Mesenchymal stem cell (in vitro differentiated cells and primary cell): ENCODE data around the gene PIF1.

ENCODE experiments used
- DNase-seq: peaks from one replicate; pipeline ENCODE4 v3.0.0-alpha.2; 2013
- H2AFZ ChIP-seq: one replicate; pipeline ENCODE4 v1.6.1; 2013; ENCODE audit warnings: low read depth, mild to moderate bottlenecking, control low read depth, inconsistent platforms, low read length, moderate library complexity
- H2AK5ac ChIP-seq: 2 replicates; pipeline ENCODE4 v1.6.1; 2013; ENCODE audit warnings: low read length, moderate library complexity, mild to moderate bottlenecking, inconsistent platforms; ENCODE audit not compliant: severe bottlenecking
- H2BK120ac ChIP-seq: one replicate; pipeline ENCODE4 v1.6.1; 2013; ENCODE audit warnings: low read depth, mild to moderate bottlenecking, inconsistent platforms, low read length, moderate library complexity
- H2BK12ac ChIP-seq, 2 experiments: one replicate each; pipeline ENCODE4 v1.6.1; 2013; ENCODE audit warnings: inconsistent platforms in 2 of 2, low read length in 2 of 2, mild to moderate bottlenecking in 2 of 2, moderate library complexity in 2 of 2, control low read depth in 1 of 2
- H2BK15ac ChIP-seq: one replicate; pipeline ENCODE4 v1.6.1; 2013; ENCODE audit warnings: mild to moderate bottlenecking, low read depth, inconsistent platforms; ENCODE audit not compliant: poor library complexity, severe bottlenecking
- H2BK5ac ChIP-seq: 2 replicates; pipeline ENCODE4 v1.6.1; 2013; ENCODE audit warnings: low read depth, mild to moderate bottlenecking, low read length, control low read depth, inconsistent platforms; ENCODE audit not compliant: poor library complexity, severe bottlenecking
- H3K14ac ChIP-seq, 2 experiments: one replicate each; pipeline ENCODE4 v1.6.1; 2013; ENCODE audit warnings: inconsistent platforms in 2 of 2, low read length in 2 of 2, control low read depth in 1 of 2, mild to moderate bottlenecking in 1 of 2, moderate library complexity in 1 of 2
- H3K18ac ChIP-seq, 2 experiments: one replicate each; pipeline ENCODE4 v1.6.1; 2013; ENCODE audit warnings: inconsistent platforms in 2 of 2, low read length in 2 of 2, control low read depth in 1 of 2, low read depth in 1 of 2, mild to moderate bottlenecking in 1 of 2
- H3K23ac ChIP-seq, 2 experiments: one replicate each; pipeline ENCODE4 v1.6.1; 2013; ENCODE audit warnings: inconsistent platforms in 2 of 2, low read length in 2 of 2, mild to moderate bottlenecking in 2 of 2, moderate library complexity in 2 of 2, control low read depth in 1 of 2
- H3K27ac ChIP-seq: 2 replicates; pipeline ENCODE4 v1.5.1; 2013; ENCODE audit warnings: mild to moderate bottlenecking, moderate library complexity, low read length, control low read depth, inconsistent platforms; ENCODE audit not compliant: poor library complexity, severe bottlenecking
- H3K27me3 ChIP-seq, 2 experiments: 2 replicates each; pipeline versions ENCODE4 v1.6.1 to v1.7.0; 2013; ENCODE audit warnings: low read length in 2 of 2, mild to moderate bottlenecking in 2 of 2, moderate library complexity in 2 of 2, control low read depth in 1 of 2, inconsistent platforms in 1 of 2; ENCODE audit not compliant: control insufficient read depth in 1 of 2, insufficient read depth in 1 of 2
- H3K36me3 ChIP-seq, 2 experiments: 2 replicates each; pipeline versions ENCODE4 v1.6.1 to v1.7.0; 2013; ENCODE audit warnings: low read length in 2 of 2, control low read depth in 1 of 2, inconsistent platforms in 1 of 2, low read depth in 1 of 2, mild to moderate bottlenecking in 1 of 2; ENCODE audit not compliant: insufficient read depth in 2 of 2, control insufficient read depth in 1 of 2
- H3K4ac ChIP-seq, 2 experiments: one replicate each; pipeline ENCODE4 v1.6.1; 2013; ENCODE audit warnings: inconsistent platforms in 2 of 2, low read length in 2 of 2, mild to moderate bottlenecking in 2 of 2, moderate library complexity in 2 of 2, control low read depth in 1 of 2, low read depth in 1 of 2
- H3K4me1 ChIP-seq: 2 replicates; pipeline ENCODE4 v1.6.1; 2013; ENCODE audit warnings: low read depth, low read length, control low read depth; ENCODE audit not compliant: control insufficient read depth, insufficient read depth
- H3K4me2 ChIP-seq: 2 replicates; pipeline ENCODE4 v1.6.1; 2013; ENCODE audit warnings: low read length, mild to moderate bottlenecking, inconsistent platforms; ENCODE audit not compliant: poor library complexity, severe bottlenecking
- H3K4me3 ChIP-seq, 2 experiments: 2 replicates each; pipeline versions ENCODE4 v1.5.1 to v1.7.0; 2013; ENCODE audit warnings: low read length in 2 of 2, mild to moderate bottlenecking in 2 of 2, control low read depth in 1 of 2, low read depth in 1 of 2; ENCODE audit not compliant: insufficient read depth in 1 of 2
- H3K79me1 ChIP-seq: replicated peaks from 2 replicates; pipeline ENCODE4 v1.6.1; 2013; ENCODE audit warnings: mild to moderate bottlenecking, control low read depth, low read length, inconsistent platforms; ENCODE audit not compliant: poor library complexity, severe bottlenecking
- H3K9ac ChIP-seq: 2 replicates; pipeline ENCODE4 v1.7.0; 2013; ENCODE audit warnings: mild to moderate bottlenecking, low read length, moderate library complexity
- H3K9me3 ChIP-seq: 2 replicates; pipeline ENCODE4 v1.7.0; 2013; ENCODE audit warnings: mild to moderate bottlenecking, low read length; ENCODE audit not compliant: control insufficient read depth
- H4K8ac ChIP-seq: one replicate; pipeline ENCODE4 v1.6.1; 2013; ENCODE audit warnings: inconsistent platforms, mild to moderate bottlenecking, low read length, moderate library complexity
- H4K91ac ChIP-seq: one replicate; pipeline ENCODE4 v1.6.1; 2013; ENCODE audit warnings: mild to moderate bottlenecking, low read length, inconsistent platforms
- WGBS: methylation state at CpG from one replicate; pipeline ENCODE4 v1.1.7; 2013; ENCODE audit warnings: mixed read lengths; 5-methylcytosine and 5-hydroxymethylcytosine counted together

The PIF1 gene

DNA sequence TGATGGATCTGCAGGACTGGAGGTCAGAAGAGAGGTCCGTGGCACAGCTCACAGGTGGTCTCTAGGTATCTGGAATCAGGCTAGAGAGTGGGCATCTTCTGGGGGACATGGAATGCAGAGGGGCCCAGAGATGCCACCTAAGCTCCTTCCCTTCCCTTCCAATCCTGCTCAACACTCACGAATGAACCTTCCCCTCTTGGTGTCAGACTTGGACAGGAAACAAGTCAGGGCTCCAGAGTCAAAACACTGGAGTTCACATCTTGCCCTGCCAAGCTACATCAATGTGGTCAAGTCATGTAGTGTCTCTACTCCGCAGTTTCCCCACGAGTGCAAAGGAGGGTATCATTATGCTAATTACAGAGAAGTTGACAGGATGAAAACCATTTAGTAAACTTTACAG, 34.0 kb downstream of the PIF1 start:
- H2BK5ac ChIP-seq: no peak overlapping the region
- no peaks in the 10 kb centered on the region for H3K4me1 ChIP-seq
- no peak overlapping the region for H2BK15ac ChIP-seq
- H3K4me3 ChIP-seq: no peak overlapping the region
- H3K14ac ChIP-seq: no peak overlapping the region
- no peak overlapping the region for H4K91ac ChIP-seq
- H2AK5ac ChIP-seq: no peak overlapping the region
- H3K9ac ChIP-seq: no peak overlapping the region
- H2BK120ac ChIP-seq: no peak overlapping the region
- H3K27ac ChIP-seq: no peak overlapping the region
- no peak overlapping the region for H4K8ac ChIP-seq
- no peak overlapping the region for H3K23ac ChIP-seq
- no peak overlapping the region for H3K4me2 ChIP-seq
- 49% methylated on average over 4 of the region's 4 CpGs for WGBS
- no peak overlapping the region for H2BK12ac ChIP-seq
- no peak for DNase-seq
- H2AFZ ChIP-seq: no peak overlapping the region
- no peaks in the 10 kb centered on the region for H3K36me3 ChIP-seq
- H3K18ac ChIP-seq: no peak overlapping the region
- H3K27me3 ChIP-seq: no peaks in the 10 kb centered on the region
- H3K4ac ChIP-seq: no peak overlapping the region
- H3K9me3 ChIP-seq: no peaks in the 10 kb centered on the region
- no peaks in the 10 kb centered on the region for H3K79me1 ChIP-seq

DNA sequence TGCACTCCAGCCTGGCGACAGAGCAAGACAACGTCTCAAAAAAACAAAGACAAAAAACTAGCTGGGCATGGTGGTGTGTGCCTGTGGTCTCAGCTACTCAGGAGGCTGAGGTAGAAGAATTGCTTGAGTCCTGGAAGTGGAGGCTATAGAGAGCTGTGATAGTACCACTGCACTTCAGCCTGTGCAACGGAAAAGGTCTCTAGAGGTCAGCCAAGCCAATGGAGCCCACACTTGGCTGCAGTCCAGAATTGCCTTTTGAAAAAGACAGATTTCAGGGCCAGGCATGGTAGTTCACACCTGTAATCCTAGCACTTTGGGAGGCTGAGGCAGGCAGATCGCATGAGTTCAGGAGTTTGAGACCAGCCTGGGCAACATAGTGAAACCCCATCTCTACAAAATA, 41.7 kb downstream of the PIF1 start:
- Histone ChIP-seq H3K79me1 (no peaks in the 10 kb centered on the region), H3K4me3 (no peak overlapping the region), H4K8ac (no peak overlapping the region), H3K18ac (no peak overlapping the region), H4K91ac (no peak overlapping the region), H3K4me1 (no peaks in the 10 kb centered on the region), H3K27ac (no peak overlapping the region), H2BK15ac (no peak overlapping the region), H2BK5ac (no peak overlapping the region), H3K27me3 (peaks cover 0 to 12% of the 10 kb centered on the region in 2 experiments), H2BK120ac (no peak overlapping the region), H3K36me3 (no peaks in the 10 kb centered on the region), H2AFZ (no peak overlapping the region), H2BK12ac (no peak overlapping the region), H3K9me3 (no peaks in the 10 kb centered on the region), H2AK5ac (no peak overlapping the region), H3K14ac (peak overlapping the region in 1 of 2 experiments; percentile 64), H3K4me2 (no peak overlapping the region), H3K9ac (no peak overlapping the region), H3K4ac (no peak overlapping the region), H3K23ac (no peak overlapping the region)
- WGBS: 96% methylated on average over 4 of the region's 4 CpGs
- DNase-seq: no peak

DNA sequence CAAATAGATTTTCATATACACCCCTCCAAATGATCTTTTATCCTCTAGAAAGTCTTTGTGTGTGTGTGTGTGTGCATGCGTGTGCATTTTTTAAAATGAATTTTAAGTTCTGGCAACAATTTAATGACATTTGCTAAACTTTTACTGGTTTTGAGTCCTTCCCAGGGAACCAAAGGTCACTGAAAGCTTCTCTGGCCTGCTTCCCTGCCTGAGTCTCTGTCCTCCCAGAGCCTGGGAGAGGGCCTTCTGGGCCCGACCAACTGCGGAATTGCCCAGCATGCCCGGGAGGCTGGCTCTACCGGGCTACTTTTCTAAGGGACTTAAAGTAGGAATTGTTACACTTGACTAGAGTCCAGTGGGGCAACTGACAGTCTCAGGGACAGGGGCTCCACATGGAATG, 42.7 kb downstream of the PIF1 start:
- Histone ChIP-seq H3K9ac (no peak overlapping the region), H3K79me1 (no peaks in the 10 kb centered on the region), H3K4ac (no peak overlapping the region), H3K9me3 (no peaks in the 10 kb centered on the region), H3K14ac (no peak overlapping the region), H2BK5ac (no peak overlapping the region), H3K4me1 (no peaks in the 10 kb centered on the region), H3K4me3 (no peak overlapping the region), H3K23ac (no peak overlapping the region), H2AK5ac (no peak overlapping the region), H3K27ac (no peak overlapping the region), H3K36me3 (no peaks in the 10 kb centered on the region), H2BK120ac (no peak overlapping the region), H3K4me2 (no peak overlapping the region), H3K27me3 (peaks cover 0 to 16% of the 10 kb centered on the region in 2 experiments), H4K8ac (no peak overlapping the region), H4K91ac (no peak overlapping the region), H2BK15ac (no peak overlapping the region), H2AFZ (no peak overlapping the region), H3K18ac (no peak overlapping the region), H2BK12ac (no peak overlapping the region)
- 100% methylated on average over 3 of the region's 5 CpGs for WGBS
- no peak for DNase-seq

DNA sequence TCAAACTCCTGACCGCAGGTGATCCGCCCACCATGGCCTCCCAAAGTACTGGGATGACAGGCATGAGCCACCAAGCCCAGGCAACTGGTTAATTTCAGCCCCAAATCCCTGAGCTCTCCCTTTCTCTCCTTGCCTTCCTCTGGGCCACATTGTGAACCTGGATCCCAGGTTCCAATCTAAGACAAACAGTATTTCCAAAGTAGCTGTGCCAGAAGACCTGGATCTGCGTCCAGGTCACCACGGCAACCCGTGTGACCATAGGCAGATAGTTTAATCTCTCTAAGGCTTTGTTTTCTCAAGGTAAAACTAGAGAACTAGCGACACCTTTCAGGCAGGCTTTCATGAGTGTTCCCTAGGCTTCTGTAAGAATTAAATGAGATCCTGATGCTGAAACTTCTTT, 44.1 kb downstream of the PIF1 start:
- Histone ChIP-seq H3K14ac (no peak overlapping the region), H3K23ac (no peak overlapping the region), H4K8ac (no peak overlapping the region), H3K4me3 (no peak overlapping the region), H3K9me3 (no peaks in the 10 kb centered on the region), H3K36me3 (no peaks in the 10 kb centered on the region), H2AK5ac (no peak overlapping the region), H2AFZ (no peak overlapping the region), H2BK5ac (no peak overlapping the region), H3K18ac (no peak overlapping the region), H2BK120ac (no peak overlapping the region), H2BK15ac (no peak overlapping the region), H3K27me3 (peaks cover 0 to 27% of the 10 kb centered on the region in 2 experiments), H2BK12ac (peak overlapping the region in 1 of 2 experiments; percentile 54), H3K4ac (no peak overlapping the region), H4K91ac (no peak overlapping the region), H3K79me1 (no peaks in the 10 kb centered on the region), H3K4me1 (peaks cover 3% of the 10 kb centered on the region), H3K9ac (no peak overlapping the region), H3K4me2 (no peak overlapping the region), H3K27ac (no peak overlapping the region)
- WGBS: 95% methylated on average over 6 of the region's 6 CpGs
- no peak for DNase-seq
